WTC11 (cell line): Measurements from ENCODE around the gene POU3F4. TPM values are rescaled to one million over a fixed set of nuclear protein-coding genes. Genes with fewer than 3 reads are reported as not detected.

Experiments
- ATAC-seq: fragments of 200-7000 bp; cut with Tn5 transposase; 2 replicates; pipeline ENCODE4 v1.10.0; 2021; ENCODE audit warnings: mild to moderate bottlenecking, moderate library complexity
- Bru-seq: library from RNA; stranded (reverse); fragments of 400-500 nt; gene quantifications from one replicate; lab custom pipeline; 2021; lab: Mats Ljungman, UMichigan
- CTCF ChIA-PET: fragments of 300-600 bp; sonication (Branson Sonifier 250); formaldehyde crosslinking; loops from one replicate; lab custom pipeline; 2021; ENCODE audit warnings: antibody characterized with exemption; lab: Charles Lee
- POLR2A ChIA-PET: fragments of 350-600 bp; sonication (Branson Sonifier 250); formaldehyde crosslinking; loops from one replicate; lab custom pipeline; 2021; ENCODE audit warnings: antibody characterized with exemption; lab: Charles Lee
- DNase-seq: peaks from one replicate; pipeline ENCODE4 v3.0.0; 2021; ENCODE audit warnings: low spot score
- H3K27ac Mint-ChIP-seq: 2 replicates; pipeline ENCODE4 v1.8.0; 2021; ENCODE audit warnings: mixed read lengths
- H3K27me3 Mint-ChIP-seq: 2 replicates; pipeline ENCODE4 v1.8.0; 2021; ENCODE audit warnings: low read depth, mild to moderate bottlenecking, moderate library complexity, mixed read lengths
- H3K36me3 Mint-ChIP-seq: 2 replicates; pipeline ENCODE4 v1.8.0; 2021; ENCODE audit warnings: mixed read lengths
- H3K4me1 Mint-ChIP-seq: 2 replicates; pipeline ENCODE4 v1.8.0; 2022; ENCODE audit warnings: mixed read lengths
- H3K4me3 Mint-ChIP-seq: 2 replicates; pipeline ENCODE4 v1.8.0; 2021; ENCODE audit warnings: mild to moderate bottlenecking, moderate library complexity, mixed read lengths
- H3K9me3 Mint-ChIP-seq: 2 replicates; pipeline ENCODE4 v1.8.0; 2021; ENCODE audit warnings: mixed read lengths
- ATF1 ChIP-seq: sonication (generic); formaldehyde crosslinking; IDR thresholded peaks from 2 replicates; pipeline ENCODE4 v1.8.1; 2023; ENCODE audit warnings: mild to moderate bottlenecking, moderate library complexity, missing genetic modification reagents
- CTCF ChIP-seq: fragments of 200-600 bp; IDR thresholded peaks from 2 replicates; pipeline ENCODE4 v1.8.0; 2022; ENCODE audit warnings: antibody characterized with exemption
- EMX1 ChIP-seq: fragments of 250-450 bp; sonication (Bioruptor Pico); IDR thresholded peaks from 2 replicates; pipeline ENCODE4 v1.8.0; 2021; ENCODE audit warnings: mild to moderate bottlenecking
- FOXJ3 ChIP-seq: sonication (generic); formaldehyde crosslinking; IDR thresholded peaks from 2 replicates; pipeline ENCODE4 v1.9.0; 2021; ENCODE audit warnings: missing genetic modification reagents, mild to moderate bottlenecking, borderline replicate concordance
- FOXK1 ChIP-seq: sonication (generic); formaldehyde crosslinking; IDR thresholded peaks from 2 replicates; pipeline ENCODE4 v1.8.0; 2022; ENCODE audit warnings: mild to moderate bottlenecking, moderate library complexity, missing genetic modification reagents
- GABPB1 ChIP-seq: sonication (generic); formaldehyde crosslinking; IDR thresholded peaks from 2 replicates; pipeline ENCODE4 v1.8.1; 2023; ENCODE audit warnings: mild to moderate bottlenecking, missing genetic modification reagents
- MYBL2 ChIP-seq: sonication (generic); formaldehyde crosslinking; IDR thresholded peaks from 2 replicates; pipeline ENCODE4 v1.8.1; 2023; ENCODE audit warnings: mild to moderate bottlenecking, moderate library complexity, missing genetic modification reagents
- NFYB ChIP-seq: sonication (generic); formaldehyde crosslinking; conservative IDR thresholded peaks from 2 replicates; pipeline ENCODE4 v1.8.0; 2022; ENCODE audit warnings: low read depth, missing genetic modification reagents
- NR2C2 ChIP-seq: sonication (generic); formaldehyde crosslinking; IDR thresholded peaks from 2 replicates; pipeline ENCODE4 v1.8.0; 2022; ENCODE audit warnings: mild to moderate bottlenecking, missing genetic modification reagents
- NR3C1 ChIP-seq: sonication (generic); formaldehyde crosslinking; conservative IDR thresholded peaks from 2 replicates; pipeline ENCODE4 v1.8.1; 2023; ENCODE audit warnings: low read depth, mild to moderate bottlenecking, missing genetic modification reagents
- TP53 ChIP-seq: sonication (generic); formaldehyde crosslinking; IDR thresholded peaks from 2 replicates; pipeline ENCODE4 v1.8.1; 2023; ENCODE audit warnings: mild to moderate bottlenecking, missing genetic modification reagents
- USF1 ChIP-seq: sonication (generic); formaldehyde crosslinking; IDR thresholded peaks from 2 replicates; pipeline ENCODE4 v1.8.0; 2022; ENCODE audit warnings: mild to moderate bottlenecking, missing genetic modification reagents
- ZNF281 ChIP-seq: sonication (generic); formaldehyde crosslinking; IDR thresholded peaks from 2 replicates; pipeline ENCODE4 v1.8.0; 2023; ENCODE audit warnings: mild to moderate bottlenecking, missing genetic modification reagents
- long read RNA-seq, 3 experiments: library from RNA in 1 of 3; library from capped mRNA in 1 of 3; library from polyadenylated mRNA in 1 of 3; unstranded in 2 of 3; stranded (forward) in 1 of 3; transcript quantifications; one replicate each; pipeline ENCODE4 v2.0.0, GENCODE V29; 2021
- total RNA-seq: library from RNA; stranded (reverse); gene quantifications from 3 replicates; pipeline ENCODE4 v1.2.3, GENCODE V29; 2021
- TF ChIP-seq, protein P1 (sequence below): sonication (generic); formaldehyde crosslinking; IDR thresholded peaks from 2 replicates; pipeline ENCODE4 v1.8.1; 2022; ENCODE audit warnings: low read depth, mild to moderate bottlenecking, moderate library complexity, missing genetic modification reagents, borderline replicate concordance
- TF ChIP-seq, protein P2 (sequence below): sonication (generic); formaldehyde crosslinking; IDR thresholded peaks from 2 replicates; pipeline ENCODE4 v1.8.0; 2022; ENCODE audit warnings: mild to moderate bottlenecking, missing genetic modification reagents
- TF ChIP-seq, protein P3 (sequence below): fragments of 250-450 bp; sonication (Bioruptor Pico); IDR thresholded peaks from 2 replicates; pipeline ENCODE4 v1.9.0; 2021; ENCODE audit warnings: mild to moderate bottlenecking
- TF ChIP-seq, protein P4 (sequence below): sonication (generic); formaldehyde crosslinking; IDR thresholded peaks from 2 replicates; pipeline ENCODE4 v1.8.0; 2022; ENCODE audit warnings: missing genetic modification reagents

Gene POU3F4
- total RNA-seq (3.3 to 3.6 TPM (median 3.6 TPM) in 3 replicates), Bru-seq, nascent RNA (percentile 67 among the genes with signal in this experiment)
- long read RNA-seq, experiment 1, transcript POU3F4-202 (1 exons, 3,835 nt): major isoform, 7 of 7 reads
- long read RNA-seq, experiment 1, partial matches to known transcripts: 0 of 7 reads
- long read RNA-seq, experiment 1, other reads (novel, unspliced or antisense): 0 of 7 reads
- long read RNA-seq, experiment 2, partial matches to known transcripts: 0 of 3 reads
- long read RNA-seq, experiment 2, other reads (novel, unspliced or antisense): 0 of 3 reads
- long read RNA-seq, experiment 3: 0 reads

DNA sequence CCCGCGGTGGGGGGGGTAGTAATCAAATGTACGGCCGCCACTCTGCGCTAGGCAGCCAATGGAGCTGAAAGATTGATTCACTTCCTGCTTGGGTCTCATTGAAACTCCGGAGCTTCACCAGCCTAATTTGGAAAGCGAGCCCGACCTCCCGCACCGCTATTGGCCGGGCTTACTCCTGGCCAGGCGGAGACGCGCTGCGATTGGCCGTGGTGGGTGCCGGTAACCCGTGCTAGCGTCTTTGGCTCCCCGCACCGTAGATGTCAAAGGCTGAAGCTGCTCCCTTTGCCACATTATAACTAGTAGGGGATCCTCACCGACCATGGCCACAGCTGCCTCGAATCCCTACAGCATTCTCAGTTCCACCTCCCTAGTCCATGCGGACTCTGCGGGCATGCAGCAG is at the start of gene POU3F4:
POU3F4 (plus strand) TSS at position 285 of the 400 bp plus-strand sequence; CDS start at position 320, 35 bp downstream.
- DNase-seq (peak; percentile 75), ATAC-seq (peak; percentile 84)
- no peaks in the 10 kb centered on the region for H3K9me3 Mint-ChIP-seq
- POLR2A ChIA-PET: no interaction called here
- no peaks in the 10 kb centered on the region for H3K36me3 Mint-ChIP-seq
- peaks cover 73% of the 10 kb centered on the region for H3K27me3 Mint-ChIP-seq
- CTCF ChIA-PET: interaction anchor here (1.2 to 1.4 kb wide), 2 partner anchors 38 to 127 kb away, joined by 3 to 5 read pairs; no protein-coding TSS in a partner anchor
- peaks cover 62% of the 10 kb centered on the region for H3K4me1 Mint-ChIP-seq
- TF ChIP-seq NFYB (CRISPR knock-in tag): peak; percentile 65
- no peak for TF ChIP-seq NR2C2
- no peak for TF ChIP-seq CTCF
- TF ChIP-seq, protein P1, sequence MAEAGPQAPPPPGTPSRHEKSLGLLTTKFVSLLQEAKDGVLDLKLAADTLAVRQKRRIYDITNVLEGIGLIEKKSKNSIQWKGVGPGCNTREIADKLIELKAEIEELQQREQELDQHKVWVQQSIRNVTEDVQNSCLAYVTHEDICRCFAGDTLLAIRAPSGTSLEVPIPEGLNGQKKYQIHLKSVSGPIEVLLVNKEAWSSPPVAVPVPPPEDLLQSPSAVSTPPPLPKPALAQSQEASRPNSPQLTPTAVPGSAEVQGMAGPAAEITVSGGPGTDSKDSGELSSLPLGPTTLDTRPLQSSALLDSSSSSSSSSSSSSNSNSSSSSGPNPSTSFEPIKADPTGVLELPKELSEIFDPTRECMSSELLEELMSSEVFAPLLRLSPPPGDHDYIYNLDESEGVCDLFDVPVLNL: no peak
- no peak for TF ChIP-seq ATF1 (CRISPR knock-in tag)
- TF ChIP-seq GABPB1: no peak
- TF ChIP-seq, protein P2, sequence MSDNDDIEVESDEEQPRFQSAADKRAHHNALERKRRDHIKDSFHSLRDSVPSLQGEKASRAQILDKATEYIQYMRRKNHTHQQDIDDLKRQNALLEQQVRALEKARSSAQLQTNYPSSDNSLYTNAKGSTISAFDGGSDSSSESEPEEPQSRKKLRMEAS: no peak
- no peak for TF ChIP-seq TP53 (CRISPR knock-in tag)
- no peak for TF ChIP-seq USF1 (CRISPR knock-in tag)
- TF ChIP-seq, protein P3, sequence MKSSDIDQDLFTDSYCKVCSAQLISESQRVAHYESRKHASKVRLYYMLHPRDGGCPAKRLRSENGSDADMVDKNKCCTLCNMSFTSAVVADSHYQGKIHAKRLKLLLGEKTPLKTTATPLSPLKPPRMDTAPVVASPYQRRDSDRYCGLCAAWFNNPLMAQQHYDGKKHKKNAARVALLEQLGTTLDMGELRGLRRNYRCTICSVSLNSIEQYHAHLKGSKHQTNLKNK (CRISPR knock-in tag): no peak
- TF ChIP-seq, protein P4, sequence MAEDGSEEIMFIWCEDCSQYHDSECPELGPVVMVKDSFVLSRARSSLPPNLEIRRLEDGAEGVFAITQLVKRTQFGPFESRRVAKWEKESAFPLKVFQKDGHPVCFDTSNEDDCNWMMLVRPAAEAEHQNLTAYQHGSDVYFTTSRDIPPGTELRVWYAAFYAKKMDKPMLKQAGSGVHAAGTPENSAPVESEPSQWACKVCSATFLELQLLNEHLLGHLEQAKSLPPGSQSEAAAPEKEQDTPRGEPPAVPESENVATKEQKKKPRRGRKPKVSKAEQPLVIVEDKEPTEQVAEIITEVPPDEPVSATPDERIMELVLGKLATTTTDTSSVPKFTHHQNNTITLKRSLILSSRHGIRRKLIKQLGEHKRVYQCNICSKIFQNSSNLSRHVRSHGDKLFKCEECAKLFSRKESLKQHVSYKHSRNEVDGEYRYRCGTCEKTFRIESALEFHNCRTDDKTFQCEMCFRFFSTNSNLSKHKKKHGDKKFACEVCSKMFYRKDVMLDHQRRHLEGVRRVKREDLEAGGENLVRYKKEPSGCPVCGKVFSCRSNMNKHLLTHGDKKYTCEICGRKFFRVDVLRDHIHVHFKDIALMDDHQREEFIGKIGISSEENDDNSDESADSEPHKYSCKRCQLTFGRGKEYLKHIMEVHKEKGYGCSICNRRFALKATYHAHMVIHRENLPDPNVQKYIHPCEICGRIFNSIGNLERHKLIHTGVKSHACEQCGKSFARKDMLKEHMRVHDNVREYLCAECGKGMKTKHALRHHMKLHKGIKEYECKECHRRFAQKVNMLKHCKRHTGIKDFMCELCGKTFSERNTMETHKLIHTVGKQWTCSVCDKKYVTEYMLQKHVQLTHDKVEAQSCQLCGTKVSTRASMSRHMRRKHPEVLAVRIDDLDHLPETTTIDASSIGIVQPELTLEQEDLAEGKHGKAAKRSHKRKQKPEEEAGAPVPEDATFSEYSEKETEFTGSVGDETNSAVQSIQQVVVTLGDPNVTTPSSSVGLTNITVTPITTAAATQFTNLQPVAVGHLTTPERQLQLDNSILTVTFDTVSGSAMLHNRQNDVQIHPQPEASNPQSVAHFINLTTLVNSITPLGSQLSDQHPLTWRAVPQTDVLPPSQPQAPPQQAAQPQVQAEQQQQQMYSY: 0 out of 2 replicates have a peak, but pooled peaks have one; percentile 18
- no peak for TF ChIP-seq NR3C1 (CRISPR knock-in tag)
- TF ChIP-seq FOXK1 (CRISPR knock-in tag): no peak
- TF ChIP-seq MYBL2 (CRISPR knock-in tag): no peak
- TF ChIP-seq FOXJ3: no peak
- no peak within 1 kb of the TSS; the same call in 1 of the 2 replicates for H3K27ac Mint-ChIP-seq
- peak within 1 kb of the TSS; percentile 78 for H3K4me3 Mint-ChIP-seq

DNA sequence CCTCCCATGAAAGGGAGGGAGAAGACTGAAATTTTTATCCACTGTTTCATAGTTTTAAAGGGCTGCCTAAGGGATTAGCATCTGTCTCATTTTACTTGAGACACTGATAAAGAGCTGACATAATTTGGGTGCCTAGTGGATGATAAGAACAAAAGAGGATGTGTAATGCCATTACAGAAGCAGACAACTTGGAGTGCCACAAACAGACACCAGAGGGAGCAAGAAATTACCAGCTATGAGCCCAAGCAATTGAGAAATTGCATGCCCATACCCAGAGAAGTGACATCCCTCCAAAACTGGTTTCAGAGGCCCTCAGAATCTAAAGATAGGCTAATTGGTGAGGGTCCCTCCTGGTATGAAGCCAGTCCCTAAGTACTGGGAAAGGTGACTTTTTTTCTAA is 38.5 kb upstream of the POU3F4 start:
- POLR2A ChIA-PET: interaction anchor here (0.6 kb wide), 1 partner anchor 135 kb away, joined by 3 read pairs; no protein-coding TSS in a partner anchor
- TF ChIP-seq EMX1 (no peak), ZNF281 (CRISPR knock-in tag) (no peak)
- DNase-seq: peak; percentile 20
- CTCF ChIA-PET: interaction anchor here (0.5 to 1.8 kb wide), 9 partner anchors 32 to 730 kb away, joined by 3 to 37 read pairs (median 5); partner anchors contain the start of gene POU3F4
- no peak overlapping the region for H3K4me3 Mint-ChIP-seq
- H3K9me3 Mint-ChIP-seq: peaks cover 5% of the 10 kb centered on the region
- no peak overlapping the region for H3K27ac Mint-ChIP-seq
- H3K4me1 Mint-ChIP-seq: no peaks in the 10 kb centered on the region; the same call in 1 of the 2 replicates
- H3K36me3 Mint-ChIP-seq: peaks cover under 1% of the 10 kb centered on the region
- peak; percentile 88 for ATAC-seq
- no peaks in the 10 kb centered on the region for H3K27me3 Mint-ChIP-seq
